GM23338 (cell line): ENCODE data around the gene TRABD2A. TPM values are rescaled to one million over a fixed set of nuclear protein-coding genes. Genes with fewer than 3 reads are reported as not detected.

Experiments used
- ATAC-seq: fragments of 200-7000 bp; cut with Tn5 transposase; 3 replicates; pipeline ENCODE4 v1.9.1; 2020
- DNase-seq: peaks from one replicate; pipeline ENCODE4 v3.0.0-alpha.2; 2015; ENCODE audit warnings: low spot score
- H2AFZ ChIP-seq: fragments of 200-600 bp; sonication (generic); 2 replicates; pipeline ENCODE4 v1.8.0; 2016; ENCODE audit warnings: antibody characterized with exemption, mild to moderate bottlenecking, moderate library complexity
- H3F3A ChIP-seq: fragments of 200-600 bp; sonication (generic); replicated peaks from 2 replicates; pipeline ENCODE4 v1.8.0; 2017; ENCODE audit warnings: antibody characterized with exemption, mixed run types, low read depth
- H3K27ac ChIP-seq: fragments of 200-600 bp; sonication (generic); 2 replicates; pipeline ENCODE4 v1.6.1; 2016; ENCODE audit warnings: low read depth
- H3K27me3 ChIP-seq: fragments of 200-600 bp; sonication (generic); 2 replicates; pipeline ENCODE4 v1.8.0; 2016; ENCODE audit warnings: mild to moderate bottlenecking, mixed run types, moderate library complexity; ENCODE audit not compliant: insufficient read depth
- H3K36me3 ChIP-seq: fragments of 200-600 bp; sonication (generic); 2 replicates; pipeline ENCODE4 v1.8.0; 2016; ENCODE audit warnings: mild to moderate bottlenecking; ENCODE audit not compliant: insufficient read depth
- H3K4me1 ChIP-seq: fragments of 200-600 bp; sonication (generic); 2 replicates; pipeline ENCODE4 v1.8.0; 2016; ENCODE audit warnings: mild to moderate bottlenecking, moderate library complexity; ENCODE audit not compliant: insufficient read depth
- H3K4me2 ChIP-seq: fragments of 200-600 bp; sonication (generic); 2 replicates; pipeline ENCODE4 v1.7.1; 2017; ENCODE audit warnings: mixed run types
- H3K4me3 ChIP-seq: fragments of 200-600 bp; sonication (generic); 2 replicates; pipeline ENCODE4 v1.6.1; 2016; ENCODE audit warnings: mixed run types
- H3K79me2 ChIP-seq: fragments of 200-600 bp; sonication (generic); replicated peaks from 2 replicates; pipeline ENCODE4 v1.8.0; 2017; ENCODE audit warnings: mild to moderate bottlenecking; ENCODE audit not compliant: insufficient read depth
- H3K9me2 ChIP-seq: fragments of 200-600 bp; sonication (generic); 2 replicates; pipeline ENCODE4 v1.8.0; 2017; ENCODE audit not compliant: insufficient read depth
- H4K20me1 ChIP-seq: fragments of 200-600 bp; sonication (generic); replicated peaks from 2 replicates; pipeline ENCODE4 v1.8.0; 2017; ENCODE audit warnings: mild to moderate bottlenecking; ENCODE audit not compliant: insufficient read depth
- H3K27ac Mint-ChIP-seq: 2 replicates; pipeline ENCODE4 v1.8.0; 2020; ENCODE audit warnings: inconsistent platforms, mild to moderate bottlenecking, moderate library complexity, mixed read lengths
- H3K27me3 Mint-ChIP-seq: 3 replicates; pipeline ENCODE4 v1.8.0; 2022; ENCODE audit warnings: low read depth, mild to moderate bottlenecking, moderate library complexity, mixed read lengths, inconsistent platforms; ENCODE audit not compliant: insufficient read depth, poor library complexity
- H3K36me3 Mint-ChIP-seq: 3 replicates; pipeline ENCODE4 v1.8.0; 2021; ENCODE audit warnings: low read depth, mild to moderate bottlenecking, inconsistent platforms, moderate library complexity, mixed read lengths
- H3K4me1 Mint-ChIP-seq: 3 replicates; pipeline ENCODE4 v1.8.0; 2020; ENCODE audit warnings: mild to moderate bottlenecking, inconsistent platforms, mixed read lengths
- H3K4me3 Mint-ChIP-seq: 3 replicates; pipeline ENCODE4 v1.8.0; 2021; ENCODE audit warnings: moderate library complexity, mild to moderate bottlenecking, inconsistent platforms, mixed read lengths
- H3K9me3 Mint-ChIP-seq: 3 replicates; pipeline ENCODE4 v1.8.0; 2020; ENCODE audit warnings: moderate library complexity, mild to moderate bottlenecking, inconsistent platforms, mixed read lengths
- CREB1 ChIP-seq: fragments of 250-450 bp; sonication (Bioruptor Pico); IDR thresholded peaks from 2 replicates; pipeline ENCODE4 v1.5.0; 2020; ENCODE audit warnings: low read depth, mild to moderate bottlenecking, moderate library complexity
- CTCF ChIP-seq, 2 experiments: fragments of 200-600 bp in 1 of 2; sonication (generic) in 1 of 2; conservative IDR thresholded peaks; 2 replicates each; pipeline versions ENCODE4 v1.5.1 to v1.6.1; 2016 to 2017; ENCODE audit warnings: antibody characterized with exemption in 2 of 2, low read depth in 2 of 2, mild to moderate bottlenecking in 2 of 2, moderate library complexity in 1 of 2
- ETS1 ChIP-seq: IDR thresholded peaks from 2 replicates; pipeline ENCODE4 v1.6.1; 2016; ENCODE audit warnings: antibody characterized with exemption
- EZH2 ChIP-seq: fragments of 200-600 bp; sonication (generic); IDR thresholded peaks from one replicate; pipeline ENCODE4 v1.8.0; 2017; ENCODE audit warnings: antibody characterized with exemption, mild to moderate bottlenecking, low read depth; ENCODE audit not compliant: unreplicated experiment
- EZH2phosphoT487 ChIP-seq: fragments of 200-600 bp; sonication (generic); IDR thresholded peaks from one replicate; pipeline ENCODE4 v1.8.1; 2018; ENCODE audit warnings: antibody characterized with exemption; ENCODE audit not compliant: unreplicated experiment
- JUNB ChIP-seq: IDR thresholded peaks from one replicate; pipeline ENCODE4 v1.6.1; 2016; ENCODE audit warnings: antibody characterized with exemption; ENCODE audit not compliant: unreplicated experiment
- NANOG ChIP-seq: IDR thresholded peaks from 2 replicates; pipeline ENCODE4 v1.6.1; 2016; ENCODE audit warnings: antibody characterized with exemption, borderline replicate concordance
- POLR2AphosphoS5 ChIP-seq: IDR thresholded peaks from 2 replicates; pipeline ENCODE4 v1.6.1; 2016; ENCODE audit warnings: antibody characterized with exemption, low read depth
- REST ChIP-seq: IDR thresholded peaks from one replicate; pipeline ENCODE4 v1.6.1; 2018; ENCODE audit warnings: antibody characterized with exemption; ENCODE audit not compliant: unreplicated experiment
- ZNF114 ChIP-seq: fragments of 250-450 bp; sonication (Bioruptor Pico); IDR thresholded peaks from 2 replicates; pipeline ENCODE4 v1.5.0; 2020; ENCODE audit warnings: mild to moderate bottlenecking, moderate library complexity
- ZNF331 ChIP-seq: fragments of 250-450 bp; sonication (Bioruptor Pico); IDR thresholded peaks from 2 replicates; pipeline ENCODE4 v1.5.0; 2020; ENCODE audit warnings: low read depth, mild to moderate bottlenecking, moderate library complexity
- ZNF462 ChIP-seq: fragments of 250-450 bp; sonication (Bioruptor Pico); IDR thresholded peaks from 2 replicates; pipeline ENCODE4 v1.5.0; 2020; ENCODE audit warnings: mild to moderate bottlenecking, moderate library complexity
- polyA plus RNA-seq: library from polyadenylated mRNA; unstranded; fragments of >200 nt; fragmentation: Nextera tagmentation; extraction: Ambion mirVana; gene quantifications from 2 replicates; pipeline ENCODE4 v1.2.1, GENCODE V29; 2016
- total RNA-seq: library from RNA; depleted of rRNA; stranded (reverse); fragments of >200 nt; shearing (Covaris generic); gene quantifications from 2 replicates; pipeline ENCODE4 v1.2.3, GENCODE V29; 2014

Gene TRABD2A
- total and polyA plus RNA-seq, 2 experiments from 2014 or later, result 5.5 to 12.1 TPM

GRCh38 chr2:84861539-84861938 is 19.3 kb downstream of the TRABD2A start:
- H3K27ac ChIP-seq, result no peak overlapping the region
- DNase-seq, result no peak
- Mint-ChIP-seq H3K27ac (no peak overlapping the region), H3K4me3 (no peak overlapping the region), H3K9me3 (peaks cover 3% of the 10 kb centered on the region; the same call in 2 of the 3 replicates), H3K36me3 (no peaks in the 10 kb centered on the region), H3K4me1 (peaks cover 13% of the 10 kb centered on the region), H3K27me3 (peaks cover 23% of the 10 kb centered on the region)
- H3K9me2 ChIP-seq, result peaks cover 5% of the 10 kb centered on the region; the same call in 1 of the 2 replicates
- peak; percentile 58 for ATAC-seq
- no peaks in the 10 kb centered on the region for H3K79me2 ChIP-seq
- H3K36me3 ChIP-seq, result no peaks in the 10 kb centered on the region
- TF ChIP-seq NANOG, result no peak
- no peak for TF ChIP-seq POLR2AphosphoS5
- no peak for TF ChIP-seq CREB1 (CRISPR knock-in tag)
- TF ChIP-seq CTCF (conservative IDR thresholded peaks at IDR 0.05; ENCODE audit: low read depth in 2 of 2), result no peak
- no peak for TF ChIP-seq ETS1
- no peak for TF ChIP-seq JUNB
- no peak for TF ChIP-seq EZH2
- TF ChIP-seq ZNF331 (CRISPR knock-in tag), result no peak
- no peak for TF ChIP-seq ZNF462 (CRISPR knock-in tag)
- TF ChIP-seq ZNF114, result no peak
- TF ChIP-seq EZH2phosphoT487, result no peak
- TF ChIP-seq REST, result no peak
- H2AFZ ChIP-seq, result no peak overlapping the region
- no peak overlapping the region for H3K4me3 ChIP-seq
- peaks cover 15% of the 10 kb centered on the region for H3K27me3 ChIP-seq
- H3F3A ChIP-seq, result no peaks in the 10 kb centered on the region
- peaks cover 8% of the 10 kb centered on the region; the same call in 1 of the 2 replicates for H3K4me1 ChIP-seq
- no peaks in the 10 kb centered on the region; the same call in 1 of the 2 replicates for H4K20me1 ChIP-seq
- H3K4me2 ChIP-seq, result 0 out of 2 replicates have a peak overlapping the region, but pooled peaks have one; percentile 20
